OCI-LY7 (cell line): ENCODE measurements around the gene OR13J1.

Experiments used
- EZH2phosphoT487 ChIP-seq: fragments of 200-600 bp; sonication (generic); IDR thresholded peaks from 2 replicates; pipeline ENCODE4 v1.6.1; 2018; ENCODE audit warnings: low read depth, borderline replicate concordance, mild to moderate bottlenecking, mixed run types, antibody characterized with exemption, low read length, moderate library complexity, mixed read lengths
- TF ChIP-seq, protein P1 (sequence below): fragments of 200-600 bp; sonication (generic); conservative IDR thresholded peaks from 2 replicates; pipeline ENCODE4 v1.5.1; 2014; ENCODE audit warnings: mild to moderate bottlenecking, antibody characterized with exemption, low read length, moderate library complexity, mixed read lengths

DNA sequence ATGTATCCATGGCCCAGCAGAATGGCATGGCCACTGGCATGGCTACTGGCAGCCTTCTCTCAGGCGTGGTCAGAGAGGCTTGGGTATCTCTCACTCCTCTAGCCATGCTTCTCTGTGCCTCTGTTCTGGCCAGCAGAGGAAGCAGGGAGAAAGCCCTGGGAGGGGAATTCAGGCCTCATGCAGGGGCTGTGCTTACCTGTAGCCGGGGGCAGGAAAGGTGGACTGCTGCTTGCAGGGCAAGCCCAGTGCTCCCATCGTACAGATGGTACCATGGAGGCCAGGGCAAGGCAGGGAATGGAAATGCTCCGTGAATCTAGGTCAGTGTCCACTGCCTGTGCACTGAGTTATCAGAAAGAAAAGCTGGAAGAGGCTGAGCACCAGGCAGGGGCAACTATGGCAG, 2.7 kb downstream of the OR13J1 start:
- TF ChIP-seq, protein P1, sequence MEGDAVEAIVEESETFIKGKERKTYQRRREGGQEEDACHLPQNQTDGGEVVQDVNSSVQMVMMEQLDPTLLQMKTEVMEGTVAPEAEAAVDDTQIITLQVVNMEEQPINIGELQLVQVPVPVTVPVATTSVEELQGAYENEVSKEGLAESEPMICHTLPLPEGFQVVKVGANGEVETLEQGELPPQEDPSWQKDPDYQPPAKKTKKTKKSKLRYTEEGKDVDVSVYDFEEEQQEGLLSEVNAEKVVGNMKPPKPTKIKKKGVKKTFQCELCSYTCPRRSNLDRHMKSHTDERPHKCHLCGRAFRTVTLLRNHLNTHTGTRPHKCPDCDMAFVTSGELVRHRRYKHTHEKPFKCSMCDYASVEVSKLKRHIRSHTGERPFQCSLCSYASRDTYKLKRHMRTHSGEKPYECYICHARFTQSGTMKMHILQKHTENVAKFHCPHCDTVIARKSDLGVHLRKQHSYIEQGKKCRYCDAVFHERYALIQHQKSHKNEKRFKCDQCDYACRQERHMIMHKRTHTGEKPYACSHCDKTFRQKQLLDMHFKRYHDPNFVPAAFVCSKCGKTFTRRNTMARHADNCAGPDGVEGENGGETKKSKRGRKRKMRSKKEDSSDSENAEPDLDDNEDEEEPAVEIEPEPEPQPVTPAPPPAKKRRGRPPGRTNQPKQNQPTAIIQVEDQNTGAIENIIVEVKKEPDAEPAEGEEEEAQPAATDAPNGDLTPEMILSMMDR: no peak
- no peak for TF ChIP-seq EZH2phosphoT487
